Testis (tissue), 2 donors: Measurements from ENCODE around the gene ATM.

Experiments
- CTCF ChIP-seq, 3 experiments: fragments of 450-650 bp in 2 of 3; fragments of 200-600 bp in 1 of 3; sonication (generic) in 1 of 3; IDR thresholded peaks; one replicate each; pipeline ENCODE4 v1.5.1; 2016 to 2019; ENCODE audit warnings: antibody characterized with exemption in 3 of 3, mild to moderate bottlenecking in 2 of 3, moderate library complexity in 1 of 3
- POLR2A ChIP-seq: fragments of 450-650 bp; IDR thresholded peaks from one replicate; pipeline ENCODE4 v1.6.1; 2017; ENCODE audit warnings: antibody characterized with exemption, mild to moderate bottlenecking, moderate library complexity

DNA sequence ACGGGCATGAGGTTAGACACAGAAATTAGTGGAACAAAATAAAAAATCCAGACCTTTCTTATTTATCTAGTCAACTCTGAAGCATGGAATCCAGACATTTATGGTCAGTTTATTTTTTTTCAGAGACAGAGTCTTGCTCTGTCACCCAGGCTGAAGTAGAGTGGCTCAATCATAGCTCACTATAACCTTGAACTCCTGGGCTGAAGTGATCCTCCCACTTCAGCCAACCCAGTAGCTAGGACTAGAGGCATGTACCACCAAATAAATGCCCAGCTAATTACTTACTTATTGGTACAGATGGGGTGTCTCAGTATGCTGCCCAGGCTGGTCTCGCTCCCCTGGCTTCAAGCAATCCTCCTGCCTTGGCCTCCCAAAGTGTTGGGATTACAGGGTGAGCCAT is 9.1 kb upstream of the ATM start:
- TF ChIP-seq CTCF (IDR thresholded peaks at IDR 0.05): no peak
- no peak for TF ChIP-seq POLR2A
